ENCODE data around the gene PATJ. TPM values are rescaled to one million over a fixed set of nuclear protein-coding genes. Genes with fewer than 3 reads are reported as not detected.

PATJ gene
- total RNA-seq, 1 donor from 2014 or later, result 56.2 TPM

DNA sequence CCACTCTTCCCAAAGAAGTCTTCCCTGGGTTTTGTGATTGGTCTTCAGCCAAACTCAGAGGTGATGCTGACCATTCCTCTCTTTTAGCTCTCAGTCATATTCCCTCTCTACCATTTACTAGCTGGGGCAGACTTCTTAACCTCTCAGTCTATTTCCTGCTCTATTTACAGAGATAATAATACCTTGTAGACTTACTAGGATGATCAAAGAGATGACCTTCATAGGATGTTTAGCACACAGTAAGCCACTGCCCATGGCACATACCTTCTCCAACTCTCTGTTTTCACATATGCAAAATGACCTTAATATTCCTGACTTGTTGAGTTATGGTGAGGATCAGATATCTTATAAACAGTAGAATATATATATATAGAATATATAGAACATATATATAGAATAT lies 346.2 kb downstream of the PATJ start:
- Histone ChIP-seq H3K36me3 (peaks cover 11% of the 10 kb centered on the region), H3K27ac (no peak overlapping the region), H3K4me1 (no peaks in the 10 kb centered on the region), H3K4me3 (no peak overlapping the region), H3K27me3 (no peaks in the 10 kb centered on the region), H3K9me3 (no peaks in the 10 kb centered on the region)
- intact Hi-C loops (cut with DNase I), result no loop called here
- DNase-seq (no peak), ATAC-seq (no peak)
- TF ChIP-seq, protein P1, sequence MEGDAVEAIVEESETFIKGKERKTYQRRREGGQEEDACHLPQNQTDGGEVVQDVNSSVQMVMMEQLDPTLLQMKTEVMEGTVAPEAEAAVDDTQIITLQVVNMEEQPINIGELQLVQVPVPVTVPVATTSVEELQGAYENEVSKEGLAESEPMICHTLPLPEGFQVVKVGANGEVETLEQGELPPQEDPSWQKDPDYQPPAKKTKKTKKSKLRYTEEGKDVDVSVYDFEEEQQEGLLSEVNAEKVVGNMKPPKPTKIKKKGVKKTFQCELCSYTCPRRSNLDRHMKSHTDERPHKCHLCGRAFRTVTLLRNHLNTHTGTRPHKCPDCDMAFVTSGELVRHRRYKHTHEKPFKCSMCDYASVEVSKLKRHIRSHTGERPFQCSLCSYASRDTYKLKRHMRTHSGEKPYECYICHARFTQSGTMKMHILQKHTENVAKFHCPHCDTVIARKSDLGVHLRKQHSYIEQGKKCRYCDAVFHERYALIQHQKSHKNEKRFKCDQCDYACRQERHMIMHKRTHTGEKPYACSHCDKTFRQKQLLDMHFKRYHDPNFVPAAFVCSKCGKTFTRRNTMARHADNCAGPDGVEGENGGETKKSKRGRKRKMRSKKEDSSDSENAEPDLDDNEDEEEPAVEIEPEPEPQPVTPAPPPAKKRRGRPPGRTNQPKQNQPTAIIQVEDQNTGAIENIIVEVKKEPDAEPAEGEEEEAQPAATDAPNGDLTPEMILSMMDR (IDR thresholded peaks at IDR 0.05), result no peak

DNA sequence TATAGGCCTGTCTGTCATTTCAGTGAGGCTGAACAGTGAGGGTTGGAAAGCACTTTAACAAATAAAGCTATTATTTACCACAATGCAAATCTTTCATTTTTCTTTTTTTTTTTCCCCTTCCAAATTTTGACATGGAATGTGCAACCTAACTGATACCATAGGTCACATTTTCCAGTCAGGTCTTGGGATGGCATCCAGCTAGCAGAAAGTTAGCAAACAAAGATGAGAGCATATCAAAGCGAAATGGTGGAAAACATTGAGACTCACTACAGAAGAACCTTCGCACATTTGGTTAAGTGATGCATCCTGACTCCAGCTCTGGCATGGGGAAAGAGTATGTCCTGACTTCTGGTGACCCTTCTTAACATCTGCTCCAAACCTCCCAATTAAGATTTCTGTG lies 347.3 kb downstream of the PATJ start:
- no peak overlapping the region for H3K4me3 ChIP-seq
- H3K27ac ChIP-seq, result no peak overlapping the region
- no peaks in the 10 kb centered on the region for H3K9me3 ChIP-seq
- peaks cover 11% of the 10 kb centered on the region for H3K36me3 ChIP-seq
- H3K27me3 ChIP-seq, result no peaks in the 10 kb centered on the region
- intact Hi-C loops (cut with DNase I), result no loop called here
- no peaks in the 10 kb centered on the region for H3K4me1 ChIP-seq
- TF ChIP-seq, protein P1 (IDR thresholded peaks at IDR 0.05), result no peak
- ATAC-seq (no peak), DNase-seq (no peak)

DNA sequence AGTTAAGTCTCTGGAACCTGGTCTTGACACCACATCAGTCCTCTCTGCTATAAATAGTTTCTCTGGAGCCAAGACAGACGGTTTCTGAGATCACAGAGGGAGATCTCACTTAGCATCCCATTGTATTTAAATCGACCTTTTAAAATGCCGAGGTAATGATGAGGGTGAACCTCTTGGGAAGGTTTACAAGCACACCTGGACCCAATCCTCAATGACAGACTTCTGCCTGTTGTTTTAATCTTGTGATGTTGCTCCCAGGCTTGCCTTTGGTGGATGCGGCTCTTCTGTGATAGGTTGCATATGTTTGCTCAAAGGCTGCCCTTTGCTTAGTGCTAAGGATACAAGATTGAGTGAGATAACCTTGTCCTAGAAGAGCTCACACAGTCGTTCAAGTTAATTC lies 347.7 kb downstream of the PATJ start:
- intact Hi-C loops (cut with DNase I), result no loop called here
- no peak for ATAC-seq

DNA sequence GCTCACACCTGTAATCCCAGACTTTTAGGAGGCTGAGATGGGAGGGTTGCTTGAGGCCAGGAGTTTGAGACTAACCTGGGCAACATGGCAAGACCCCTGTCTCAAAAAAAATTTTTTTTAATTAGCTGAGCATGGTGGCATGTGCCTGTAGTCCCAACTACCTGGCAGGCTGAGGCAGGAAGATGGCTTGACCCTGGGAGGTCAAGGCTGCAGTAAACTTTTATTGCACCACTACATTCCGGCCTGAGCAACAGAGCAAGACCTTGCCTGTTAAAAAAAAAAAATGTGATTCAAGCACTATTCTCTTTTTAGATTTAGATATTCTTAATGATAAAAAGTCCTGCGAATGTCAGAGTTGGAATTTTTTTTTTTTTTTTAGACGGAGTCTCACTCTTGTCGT lies 349.8 kb downstream of the PATJ start:
- intact Hi-C loops (cut with DNase I), result no loop called here
- ATAC-seq, result no peak

More for the DNA sequence above, 347.7 kb downstream of the PATJ start:
- no peak for DNase-seq
- no peak overlapping the region for H3K4me3 ChIP-seq
- no peak overlapping the region for H3K27ac ChIP-seq
- H3K27me3 ChIP-seq, result no peaks in the 10 kb centered on the region
- TF ChIP-seq, protein P1 (IDR thresholded peaks at IDR 0.05), result no peak
- no peaks in the 10 kb centered on the region for H3K9me3 ChIP-seq
- H3K4me1 ChIP-seq, result no peaks in the 10 kb centered on the region
- H3K36me3 ChIP-seq, result peaks cover 11% of the 10 kb centered on the region

DNA sequence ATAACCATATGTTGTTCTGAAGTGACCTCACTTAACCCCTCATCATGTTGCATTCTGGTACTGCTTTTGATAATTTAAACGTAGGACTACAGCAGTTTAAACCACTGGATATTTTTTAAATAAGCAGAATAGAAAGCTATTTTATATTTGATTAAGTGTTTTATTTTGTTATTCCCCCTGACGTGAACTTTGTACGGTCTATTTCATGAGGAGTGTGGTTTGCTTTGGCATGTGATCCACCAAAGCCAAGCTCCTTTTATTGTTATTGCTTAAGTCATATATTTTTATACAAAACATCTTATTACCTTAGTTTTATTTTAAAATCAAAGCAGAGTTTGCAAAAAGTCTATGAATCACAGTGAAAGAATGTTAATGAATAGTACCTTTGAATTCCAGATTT lies 351.0 kb downstream of the PATJ start:
- Histone ChIP-seq H3K27me3 (no peaks in the 10 kb centered on the region), H3K4me3 (no peak overlapping the region), H3K4me1 (no peaks in the 10 kb centered on the region), H3K27ac (no peak overlapping the region), H3K36me3 (peaks cover 5% of the 10 kb centered on the region), H3K9me3 (no peaks in the 10 kb centered on the region)
- TF ChIP-seq, protein P1 (IDR thresholded peaks at IDR 0.05), result no peak
- ATAC-seq (no peak), DNase-seq (no peak)
- intact Hi-C loops (cut with DNase I), result no loop called here

More for the DNA sequence above, 349.8 kb downstream of the PATJ start:
- no peak for DNase-seq
- no peaks in the 10 kb centered on the region for H3K27me3 ChIP-seq
- no peak overlapping the region for H3K27ac ChIP-seq
- no peak overlapping the region for H3K4me3 ChIP-seq
- H3K9me3 ChIP-seq, result no peaks in the 10 kb centered on the region
- TF ChIP-seq, protein P1 (IDR thresholded peaks at IDR 0.05), result no peak
- H3K36me3 ChIP-seq, result peaks cover 5% of the 10 kb centered on the region
- no peaks in the 10 kb centered on the region for H3K4me1 ChIP-seq

DNA sequence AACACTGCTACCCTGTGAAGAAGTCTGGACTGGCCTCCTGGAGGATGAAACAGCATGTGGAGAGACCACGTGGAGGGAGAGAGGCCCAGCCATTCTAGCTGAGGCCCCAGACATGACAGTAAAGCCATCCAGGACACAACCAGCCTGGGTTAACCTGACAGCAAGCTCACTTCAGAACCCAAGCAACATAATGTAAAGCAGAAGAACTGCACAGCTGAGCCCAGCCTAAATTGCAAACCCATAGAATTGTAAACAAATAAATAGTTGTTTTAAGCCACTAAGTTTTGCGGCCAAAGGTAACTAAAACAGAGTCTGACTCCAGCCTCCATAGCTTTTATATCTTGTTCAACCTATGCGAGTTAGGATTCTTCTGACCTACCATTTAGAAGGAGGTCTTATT lies 355.2 kb downstream of the PATJ start:
- ATAC-seq (no peak), DNase-seq (no peak)
- TF ChIP-seq, protein P1 (IDR thresholded peaks at IDR 0.05), result no peak
- no peak overlapping the region for H3K4me3 ChIP-seq
- H3K9me3 ChIP-seq, result no peaks in the 10 kb centered on the region
- no peaks in the 10 kb centered on the region for H3K36me3 ChIP-seq
- intact Hi-C loops (cut with DNase I), result no loop called here
- no peak overlapping the region for H3K27ac ChIP-seq
- H3K27me3 ChIP-seq, result no peaks in the 10 kb centered on the region
- no peaks in the 10 kb centered on the region for H3K4me1 ChIP-seq

Data from upper lobe of right lung (tissue), 1 donor.